HG03103 (cell line): ENCODE results near the gene DMRT1.
"Not testable (repeated sequence)": the region's sequence is repeated elsewhere in the genome, so short reads cannot be mapped to it uniquely, and the experiment has no call there.

ENCODE experiments used
- ATAC-seq: cut with Tn5 transposase; IDR thresholded peaks from one replicate; pipeline ENCODE4 v1.9.1; 2021; ENCODE audit warnings: low read depth; ENCODE audit not compliant: unreplicated experiment

Gene DMRT1

GRCh38 chr9:852539-852938 lies 11.0 kb downstream of the DMRT1 start:
- no peak for ATAC-seq

- peak; percentile 100 for ATAC-seq
These were observed 17.8 kb downstream of the DMRT1 start for GRCh38 chr9:859251-859650.

- ATAC-seq: no peak
These were observed 19.2 kb downstream of the DMRT1 start for GRCh38 chr9:860706-861105.

GRCh38 chr9:861525-861924 lies 20.0 kb downstream of the DMRT1 start:
- ATAC-seq: not testable (repeated sequence)

- ATAC-seq: no peak
These were observed 33.8 kb downstream of the DMRT1 start for GRCh38 chr9:875119-875962.

GRCh38 chr9:876425-876824 lies 34.9 kb downstream of the DMRT1 start:
- ATAC-seq: no peak

GRCh38 chr9:878239-878638 lies 36.7 kb downstream of the DMRT1 start:
- ATAC-seq: no peak

GRCh38 chr9:880725-881124 lies 39.2 kb downstream of the DMRT1 start:
- ATAC-seq: no peak

- ATAC-seq: no peak
These were observed 41.0 kb downstream of the DMRT1 start for GRCh38 chr9:882416-882924.

GRCh38 chr9:883011-883410 lies 41.5 kb downstream of the DMRT1 start:
- ATAC-seq: no peak

GRCh38 chr9:886886-887285 lies 45.4 kb downstream of the DMRT1 start:
- no peak for ATAC-seq

GRCh38 chr9:892123-892522 lies 50.6 kb downstream of the DMRT1 start:
- ATAC-seq: no peak

- no peak for ATAC-seq
These were observed 51.6 kb downstream of the DMRT1 start for GRCh38 chr9:893115-893514.

GRCh38 chr9:893843-894420 lies 52.4 kb downstream of the DMRT1 start:
- peak; percentile 98 for ATAC-seq

- no peak for ATAC-seq
These were observed 58.1 kb downstream of the DMRT1 start for GRCh38 chr9:899440-900184.

GRCh38 chr9:903886-904285 lies 62.4 kb downstream of the DMRT1 start:
- no peak for ATAC-seq

- no peak for ATAC-seq
These were observed 64.4 kb downstream of the DMRT1 start for GRCh38 chr9:905906-906305.

GRCh38 chr9:908536-909205 lies 67.2 kb downstream of the DMRT1 start:
- no peak for ATAC-seq

GRCh38 chr9:911005-911404 lies 69.5 kb downstream of the DMRT1 start:
- no peak for ATAC-seq

GRCh38 chr9:912776-913175 lies 71.3 kb downstream of the DMRT1 start:
- no peak for ATAC-seq

- ATAC-seq: not testable (repeated sequence)
These were observed 72.0 kb downstream of the DMRT1 start for GRCh38 chr9:913526-913925.
